HUES6 (cell line): ENCODE measurements around the gene LINGO1.

Experiments used
- H3K27ac ChIP-seq: 2 replicates; pipeline ENCODE4 v1.7.0; 2013; ENCODE audit warnings: low read depth, mild to moderate bottlenecking, low read length, inconsistent platforms
- H3K27me3 ChIP-seq: 2 replicates; pipeline ENCODE4 v1.6.1; 2013; ENCODE audit warnings: low read length; ENCODE audit not compliant: control insufficient read depth, insufficient read depth
- H3K36me3 ChIP-seq: 2 replicates; pipeline ENCODE4 v1.6.1; 2013; ENCODE audit warnings: low read length; ENCODE audit not compliant: control insufficient read depth, insufficient read depth
- H3K4me1 ChIP-seq: 2 replicates; pipeline ENCODE4 v1.6.1; 2013; ENCODE audit warnings: low read length; ENCODE audit not compliant: control insufficient read depth, insufficient read depth
- H3K4me3 ChIP-seq: 2 replicates; pipeline ENCODE4 v1.5.1; 2013; ENCODE audit warnings: low read depth, low read length
- H3K9ac ChIP-seq: one replicate; pipeline ENCODE4 v1.6.1; 2013; ENCODE audit warnings: mild to moderate bottlenecking, low read length
- H3K9me3 ChIP-seq: 2 replicates; pipeline ENCODE4 v1.6.1; 2013; ENCODE audit warnings: low read depth, low read length; ENCODE audit not compliant: control insufficient read depth, insufficient read depth

Gene LINGO1

DNA sequence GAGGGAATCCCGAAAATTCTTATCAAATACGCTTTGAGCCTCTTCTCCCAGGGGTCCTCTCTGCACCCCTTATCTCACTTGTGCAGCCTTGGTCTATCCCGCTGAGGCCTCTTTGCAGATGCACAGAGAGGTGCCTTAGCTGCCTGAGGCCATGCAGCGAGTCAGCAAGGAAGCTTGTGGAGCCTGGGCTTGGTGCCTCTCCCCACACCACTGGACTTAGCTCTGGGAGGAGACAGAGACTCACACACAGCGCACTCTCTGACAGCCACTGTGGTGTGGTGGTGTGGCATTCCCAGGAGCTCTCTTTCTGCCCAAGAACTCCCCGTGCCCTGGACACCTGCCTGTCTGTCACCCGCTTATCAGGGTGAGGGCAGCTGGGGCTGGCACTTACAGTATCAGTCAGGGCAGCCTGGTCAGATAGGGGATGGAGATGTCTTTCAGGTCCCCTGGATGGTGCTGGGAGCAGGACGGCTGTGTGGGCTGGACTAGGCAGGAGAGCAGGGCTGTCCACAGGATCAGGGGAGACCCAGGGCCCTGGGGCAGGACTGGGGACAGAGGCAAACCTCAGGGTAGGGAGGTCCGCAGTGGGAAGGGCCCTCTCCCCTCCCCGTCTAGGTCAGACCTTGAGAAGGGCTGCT, 10.2 kb upstream of the LINGO1 start:
- no peaks in the 10 kb centered on the region for H3K36me3 ChIP-seq
- H3K9ac ChIP-seq, result no peak overlapping the region
- H3K4me1 ChIP-seq, result peaks cover 30% of the 10 kb centered on the region
- no peak overlapping the region for H3K27ac ChIP-seq
- H3K4me3 ChIP-seq, result no peak overlapping the region
- no peaks in the 10 kb centered on the region for H3K9me3 ChIP-seq
- peaks cover 4% of the 10 kb centered on the region; the same call in 1 of the 2 replicates for H3K27me3 ChIP-seq

GRCh38 chr15:77641999-77642398, 9.3 kb upstream of the LINGO1 start:
- Histone ChIP-seq H3K4me1 (peaks cover 37% of the 10 kb centered on the region), H3K27me3 (peaks cover 12% of the 10 kb centered on the region; the same call in 1 of the 2 replicates), H3K9me3 (no peaks in the 10 kb centered on the region), H3K4me3 (no peak overlapping the region), H3K36me3 (no peaks in the 10 kb centered on the region), H3K27ac (no peak overlapping the region), H3K9ac (no peak overlapping the region)

GRCh38 chr15:77640615-77641014, 7.9 kb upstream of the LINGO1 start:
- Histone ChIP-seq H3K9me3 (no peaks in the 10 kb centered on the region), H3K36me3 (no peaks in the 10 kb centered on the region), H3K27me3 (peaks cover 22% of the 10 kb centered on the region), H3K4me1 (peaks cover 38% of the 10 kb centered on the region), H3K4me3 (no peak overlapping the region), H3K9ac (no peak overlapping the region), H3K27ac (no peak overlapping the region)

DNA sequence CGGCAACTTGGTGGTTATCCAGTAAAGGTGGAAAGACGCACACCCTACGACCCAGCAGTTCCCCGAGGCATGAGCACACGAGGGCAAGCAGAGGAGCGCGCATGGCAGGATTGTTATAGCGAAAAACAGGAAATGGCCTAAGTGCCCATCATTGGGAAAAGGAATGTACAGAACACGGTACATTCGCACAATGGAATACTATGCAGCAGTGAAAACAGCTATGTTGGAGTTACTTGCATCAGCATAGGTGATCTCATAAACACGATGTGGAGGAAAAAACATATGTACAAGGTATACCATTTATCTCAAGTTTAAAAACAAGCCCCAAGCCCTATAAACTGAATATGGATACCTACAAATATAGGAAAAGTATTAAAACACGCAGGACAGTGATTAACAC, 6.7 kb upstream of the LINGO1 start:
- Histone ChIP-seq H3K27ac (no peak overlapping the region), H3K27me3 (peaks cover 31% of the 10 kb centered on the region), H3K4me3 (no peak overlapping the region), H3K4me1 (peaks cover 37% of the 10 kb centered on the region), H3K9me3 (no peaks in the 10 kb centered on the region), H3K36me3 (no peaks in the 10 kb centered on the region), H3K9ac (no peak overlapping the region)

- H3K9ac ChIP-seq, result no peak overlapping the region
- no peak overlapping the region for H3K27ac ChIP-seq
- H3K4me1 ChIP-seq, result peaks cover 33% of the 10 kb centered on the region
- no peaks in the 10 kb centered on the region for H3K36me3 ChIP-seq
- no peaks in the 10 kb centered on the region for H3K9me3 ChIP-seq
- peaks cover 31% of the 10 kb centered on the region for H3K27me3 ChIP-seq
- H3K4me3 ChIP-seq, result no peak overlapping the region
These were observed 5.4 kb upstream of the LINGO1 start for GRCh38 chr15:77637851-77638692.

DNA sequence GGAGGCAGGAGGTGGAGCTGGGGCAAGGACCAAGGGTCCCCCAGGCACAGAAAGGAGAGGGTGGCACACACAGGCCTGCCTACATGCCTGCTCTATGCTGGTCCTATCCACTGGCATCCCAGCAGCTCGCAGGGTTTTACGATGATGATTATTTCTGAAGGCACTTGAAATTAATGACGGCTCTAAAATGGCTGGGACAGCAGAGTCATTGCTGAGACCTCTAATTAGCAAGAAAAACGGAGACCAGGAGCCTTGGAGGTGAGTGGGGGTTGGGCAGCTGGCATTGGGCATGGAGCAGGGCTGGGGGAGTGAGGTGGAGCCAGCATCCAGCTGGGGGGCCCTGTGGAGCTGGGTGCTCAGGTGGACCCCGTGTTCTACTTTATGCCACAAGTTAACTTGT, 3.5 kb upstream of the LINGO1 start:
- Histone ChIP-seq H3K27ac (no peak overlapping the region), H3K4me3 (no peak overlapping the region), H3K36me3 (no peaks in the 10 kb centered on the region), H3K9ac (no peak overlapping the region), H3K4me1 (peaks cover 30% of the 10 kb centered on the region), H3K9me3 (no peaks in the 10 kb centered on the region), H3K27me3 (peaks cover 37% of the 10 kb centered on the region)

GRCh38 chr15:77634266-77634962, 1.7 kb upstream of the LINGO1 start:
- H3K4me3 ChIP-seq, result peak overlapping the region; percentile 63
- peaks cover 46% of the 10 kb centered on the region for H3K4me1 ChIP-seq
- peak overlapping the region; percentile 85 for H3K9ac ChIP-seq
- no peaks in the 10 kb centered on the region for H3K9me3 ChIP-seq
- peaks cover 55% of the 10 kb centered on the region for H3K27me3 ChIP-seq
- no peaks in the 10 kb centered on the region for H3K36me3 ChIP-seq
- peak overlapping the region; percentile 65; the same call in 1 of the 2 replicates for H3K27ac ChIP-seq

DNA sequence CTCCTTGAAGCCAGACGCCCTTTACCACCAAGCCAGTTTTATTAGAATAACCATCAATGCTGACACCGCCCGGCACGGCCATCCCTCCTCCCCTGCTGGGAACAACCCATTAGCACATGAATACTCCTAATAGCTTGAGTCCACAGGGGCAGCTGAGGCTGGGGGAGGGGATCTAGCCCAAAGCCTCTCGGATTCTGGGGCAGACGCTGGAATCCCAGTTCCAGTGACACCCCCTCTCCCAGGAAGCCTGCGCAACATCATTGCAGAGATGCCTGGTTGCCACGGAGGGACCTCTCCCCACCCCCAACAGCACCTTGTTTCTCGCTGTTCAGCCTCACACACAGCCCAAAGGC, 1.2 kb upstream of the LINGO1 start:
- peaks cover 51% of the 10 kb centered on the region for H3K4me1 ChIP-seq
- no peaks in the 10 kb centered on the region for H3K36me3 ChIP-seq
- peak overlapping the region; percentile 65; the same call in 1 of the 2 replicates for H3K27ac ChIP-seq
- peak overlapping the region; percentile 63 for H3K4me3 ChIP-seq
- H3K9me3 ChIP-seq, result no peaks in the 10 kb centered on the region
- H3K27me3 ChIP-seq, result peaks cover 60% of the 10 kb centered on the region
- peak overlapping the region; percentile 85 for H3K9ac ChIP-seq

GRCh38 chr15:77633134-77633912, 611 bp upstream of the LINGO1 start:
- Histone ChIP-seq H3K27me3 (peaks cover 62% of the 10 kb centered on the region), H3K9me3 (no peaks in the 10 kb centered on the region), H3K27ac (peak overlapping the region; percentile 47; the same call in 1 of the 2 replicates), H3K4me3 (peak overlapping the region; percentile 74), H3K4me1 (peaks cover 54% of the 10 kb centered on the region), H3K9ac (peak overlapping the region; percentile 85), H3K36me3 (no peaks in the 10 kb centered on the region)

- Histone ChIP-seq H3K36me3 (no peaks in the 10 kb centered on the region), H3K4me3 (peak overlapping the region; percentile 60), H3K9ac (peak overlapping the region; percentile 5), H3K27me3 (peaks cover 54% of the 10 kb centered on the region), H3K27ac (no peak overlapping the region), H3K4me1 (peaks cover 51% of the 10 kb centered on the region), H3K9me3 (no peaks in the 10 kb centered on the region)
These were observed 773 bp downstream of the LINGO1 start for GRCh38 chr15:77631745-77632533.
